GM12864 (cell line): ENCODE data around the gene CDK5RAP1.
"Not testable (repeated sequence)": the region's sequence is repeated elsewhere in the genome, so short reads cannot be mapped to it uniquely, and the experiment has no call there.

Experiments
- DNase-seq: peaks from one replicate; pipeline ENCODE4 v3.0.0-alpha.2; 2011; ENCODE audit warnings: low read depth
- H3K4me3 ChIP-seq: 2 replicates; pipeline ENCODE4 v1.5.1; 2011; ENCODE audit warnings: mild to moderate bottlenecking, low read depth, low read length, control low read depth
- CTCF ChIP-seq: IDR thresholded peaks from 2 replicates; pipeline ENCODE4 v1.5.1; 2011; ENCODE audit warnings: low read depth, mild to moderate bottlenecking, moderate library complexity, low read length, control low read depth, inconsistent platforms; ENCODE audit errors: missing control alignments

The CDK5RAP1 gene

GRCh38 chr20:33394718-33395117 lies 6.6 kb downstream of the CDK5RAP1 start:
- H3K4me3 ChIP-seq: no peak overlapping the region
- no peak for TF ChIP-seq CTCF
- no peak for DNase-seq

GRCh38 chr20:33393609-33394008 lies 7.7 kb downstream of the CDK5RAP1 start:
- no peak for DNase-seq
- no peak for TF ChIP-seq CTCF

GRCh38 chr20:33391722-33392415 lies 9.4 kb downstream of the CDK5RAP1 start:
- no peak overlapping the region for H3K4me3 ChIP-seq
- TF ChIP-seq CTCF: no peak
- DNase-seq: no peak

More at GRCh38 chr20:33393609-33394008, 7.7 kb downstream of the CDK5RAP1 start:
- no peak overlapping the region for H3K4me3 ChIP-seq

- H3K4me3 ChIP-seq, DNase-seq: not testable (repeated sequence)
These were observed 12.0 kb downstream of the CDK5RAP1 start for GRCh38 chr20:33389326-33389725.

GRCh38 chr20:33388268-33388667 lies 13.1 kb downstream of the CDK5RAP1 start:
- TF ChIP-seq CTCF: no peak
- no peak for DNase-seq
- H3K4me3 ChIP-seq: no peak overlapping the region

GRCh38 chr20:33387177-33387576 lies 14.1 kb downstream of the CDK5RAP1 start:
- no peak for TF ChIP-seq CTCF
- H3K4me3 ChIP-seq: no peak overlapping the region
- DNase-seq: no peak

- TF ChIP-seq CTCF: no peak
- DNase-seq: no peak
- no peak overlapping the region for H3K4me3 ChIP-seq
These were observed 14.6 kb downstream of the CDK5RAP1 start for GRCh38 chr20:33386673-33387072.
